Progenitor cell of endocrine pancreas (in vitro differentiated cells): ENCODE data around the gene NUDT9. TPM values are rescaled to one million over a fixed set of nuclear protein-coding genes. Genes with fewer than 3 reads are reported as not detected.
"Not testable (repeated sequence)": the region's sequence is repeated elsewhere in the genome, so short reads cannot be mapped to it uniquely, and the experiment has no call there.

Experiments used
- DNase-seq: peaks from one replicate; pipeline ENCODE4 v3.0.0; 2021; ENCODE audit warnings: low spot score; ENCODE audit not compliant: unreplicated experiment
- H3K27ac Mint-ChIP-seq: 2 replicates; pipeline ENCODE4 v1.8.0; 2021; ENCODE audit warnings: mild to moderate bottlenecking, moderate library complexity, mixed read lengths
- H3K27me3 Mint-ChIP-seq: 2 replicates; pipeline ENCODE4 v1.8.0; 2021; ENCODE audit warnings: mixed read lengths
- H3K36me3 Mint-ChIP-seq: 2 replicates; pipeline ENCODE4 v1.8.0; 2022; ENCODE audit warnings: mixed read lengths; ENCODE audit not compliant: insufficient read depth
- H3K4me1 Mint-ChIP-seq: 2 replicates; pipeline ENCODE4 v1.8.0; 2021; ENCODE audit warnings: low read depth, mixed read lengths
- H3K4me3 Mint-ChIP-seq: 2 replicates; pipeline ENCODE4 v1.8.0; 2021; ENCODE audit warnings: low read depth, mild to moderate bottlenecking, moderate library complexity, mixed read lengths
- H3K9me3 Mint-ChIP-seq: 2 replicates; pipeline ENCODE4 v1.8.0; 2021; ENCODE audit warnings: low read depth, mixed read lengths
- total RNA-seq: library from RNA; stranded (reverse); gene quantifications from 2 replicates; pipeline ENCODE4 v1.2.1, GENCODE V29; 2021
- TF ChIP-seq, protein P1 (sequence below): fragments of 200-600 bp; sonication (generic); IDR thresholded peaks from one replicate; pipeline ENCODE4 v1.5.0; 2021; ENCODE audit warnings: antibody characterized with exemption, mild to moderate bottlenecking; ENCODE audit not compliant: unreplicated experiment

The NUDT9 gene
- total RNA-seq, 1 donor from 2014 or later: 35.1 TPM

DNA sequence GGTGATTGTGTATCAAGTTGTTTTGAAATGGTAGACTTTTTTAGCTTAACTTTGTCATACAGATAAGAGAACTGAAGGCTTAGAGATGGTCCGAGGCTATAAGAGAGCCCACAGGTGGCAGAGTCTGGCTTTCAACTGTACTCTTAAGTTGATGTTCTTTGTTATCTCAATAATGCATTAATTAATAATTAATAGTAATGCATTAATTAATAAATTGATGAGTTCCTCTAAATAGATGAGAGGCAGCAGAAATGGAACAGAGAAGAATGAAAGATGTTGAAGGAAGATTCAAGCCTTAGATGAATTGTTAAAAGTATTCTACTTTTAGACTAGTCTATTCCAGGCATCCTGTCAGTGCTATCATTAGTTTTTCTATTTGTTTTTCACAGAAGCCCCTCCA is 22.4 kb downstream of the NUDT9 start:
- Mint-ChIP-seq H3K4me1 (peaks cover 2% of the 10 kb centered on the region), H3K9me3 (no peaks in the 10 kb centered on the region), H3K27me3 (no peaks in the 10 kb centered on the region), H3K36me3 (peaks cover 31% of the 10 kb centered on the region), H3K27ac (no peak overlapping the region), H3K4me3 (no peak overlapping the region)
- DNase-seq: no peak
- TF ChIP-seq, protein P1, sequence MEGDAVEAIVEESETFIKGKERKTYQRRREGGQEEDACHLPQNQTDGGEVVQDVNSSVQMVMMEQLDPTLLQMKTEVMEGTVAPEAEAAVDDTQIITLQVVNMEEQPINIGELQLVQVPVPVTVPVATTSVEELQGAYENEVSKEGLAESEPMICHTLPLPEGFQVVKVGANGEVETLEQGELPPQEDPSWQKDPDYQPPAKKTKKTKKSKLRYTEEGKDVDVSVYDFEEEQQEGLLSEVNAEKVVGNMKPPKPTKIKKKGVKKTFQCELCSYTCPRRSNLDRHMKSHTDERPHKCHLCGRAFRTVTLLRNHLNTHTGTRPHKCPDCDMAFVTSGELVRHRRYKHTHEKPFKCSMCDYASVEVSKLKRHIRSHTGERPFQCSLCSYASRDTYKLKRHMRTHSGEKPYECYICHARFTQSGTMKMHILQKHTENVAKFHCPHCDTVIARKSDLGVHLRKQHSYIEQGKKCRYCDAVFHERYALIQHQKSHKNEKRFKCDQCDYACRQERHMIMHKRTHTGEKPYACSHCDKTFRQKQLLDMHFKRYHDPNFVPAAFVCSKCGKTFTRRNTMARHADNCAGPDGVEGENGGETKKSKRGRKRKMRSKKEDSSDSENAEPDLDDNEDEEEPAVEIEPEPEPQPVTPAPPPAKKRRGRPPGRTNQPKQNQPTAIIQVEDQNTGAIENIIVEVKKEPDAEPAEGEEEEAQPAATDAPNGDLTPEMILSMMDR: no peak

DNA sequence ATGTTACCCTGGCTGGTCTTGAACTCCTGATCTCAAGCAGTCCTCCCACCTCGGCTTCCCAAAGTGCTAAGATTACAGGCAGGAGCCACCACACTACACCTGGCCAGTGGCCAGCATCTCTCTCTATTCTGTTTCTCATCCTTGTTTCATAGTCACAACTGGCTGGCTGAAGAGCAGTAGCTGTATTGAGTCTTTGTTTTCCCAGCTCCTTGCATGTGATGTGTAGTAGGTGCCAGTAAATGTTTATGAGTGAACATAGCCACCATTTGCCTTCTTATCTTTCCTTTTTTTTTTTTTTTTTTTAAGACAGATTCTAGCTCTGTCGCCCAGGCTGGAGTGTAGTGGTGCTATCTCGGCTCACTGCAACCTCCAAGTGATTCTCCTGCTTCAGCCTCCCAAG is 23.6 kb downstream of the NUDT9 start:
- Mint-ChIP-seq H3K9me3 (no peaks in the 10 kb centered on the region), H3K4me1 (peaks cover 2% of the 10 kb centered on the region), H3K36me3 (peaks cover 32% of the 10 kb centered on the region), H3K27ac (no peak overlapping the region), H3K4me3 (no peak overlapping the region), H3K27me3 (no peaks in the 10 kb centered on the region)
- no peak for DNase-seq
- TF ChIP-seq, protein P1: no peak

DNA sequence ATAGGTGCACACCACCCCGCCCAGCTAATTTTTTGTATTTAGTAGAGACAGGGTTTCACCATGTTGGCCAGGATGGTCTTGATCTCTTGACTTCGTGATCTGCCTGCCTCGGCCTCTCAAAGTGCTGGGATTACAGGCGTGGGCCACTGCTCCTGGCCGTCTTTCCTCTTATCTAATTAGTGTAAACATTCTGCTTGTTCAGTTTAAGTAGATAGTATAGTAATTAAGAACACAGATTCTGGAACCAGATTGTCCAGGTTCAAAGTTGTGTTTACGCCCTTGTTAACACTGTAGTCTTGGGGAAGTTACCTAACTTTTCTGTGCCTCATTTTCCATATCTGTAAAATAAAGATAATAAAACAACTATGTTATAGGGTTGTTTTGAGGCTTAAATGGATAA is 24.0 kb downstream of the NUDT9 start:
- not testable (repeated sequence) for DNase-seq, H3K4me1 Mint-ChIP-seq, H3K27ac Mint-ChIP-seq, H3K9me3 Mint-ChIP-seq, H3K4me3 Mint-ChIP-seq, H3K27me3 Mint-ChIP-seq
- peaks cover 36% of the 10 kb centered on the region for H3K36me3 Mint-ChIP-seq

DNA sequence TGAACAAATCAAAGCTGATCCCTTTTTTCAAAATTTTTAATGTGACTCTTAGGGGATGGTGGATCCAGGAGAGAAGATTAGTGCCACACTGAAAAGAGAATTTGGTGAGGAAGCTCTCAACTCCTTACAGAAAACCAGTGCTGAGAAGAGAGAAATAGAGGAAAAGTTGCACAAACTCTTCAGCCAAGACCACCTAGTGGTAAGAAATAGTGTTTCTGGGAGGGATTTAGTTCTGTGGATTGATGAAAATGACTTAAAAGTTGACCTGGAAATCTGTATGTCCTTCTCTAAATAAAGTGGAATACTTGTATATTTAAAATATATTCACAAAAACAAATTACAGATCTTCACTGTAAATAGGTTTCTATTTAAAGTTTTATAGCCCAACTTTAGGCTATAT is 29.2 kb downstream of the NUDT9 start:
- H3K27me3 Mint-ChIP-seq: no peaks in the 10 kb centered on the region
- TF ChIP-seq, protein P1: peak; percentile 18
- DNase-seq: no peak
- H3K4me1 Mint-ChIP-seq: peaks cover 9% of the 10 kb centered on the region
- no peak overlapping the region for H3K27ac Mint-ChIP-seq
- H3K9me3 Mint-ChIP-seq: no peaks in the 10 kb centered on the region
- H3K36me3 Mint-ChIP-seq: peaks cover 26% of the 10 kb centered on the region
- H3K4me3 Mint-ChIP-seq: no peak overlapping the region

DNA sequence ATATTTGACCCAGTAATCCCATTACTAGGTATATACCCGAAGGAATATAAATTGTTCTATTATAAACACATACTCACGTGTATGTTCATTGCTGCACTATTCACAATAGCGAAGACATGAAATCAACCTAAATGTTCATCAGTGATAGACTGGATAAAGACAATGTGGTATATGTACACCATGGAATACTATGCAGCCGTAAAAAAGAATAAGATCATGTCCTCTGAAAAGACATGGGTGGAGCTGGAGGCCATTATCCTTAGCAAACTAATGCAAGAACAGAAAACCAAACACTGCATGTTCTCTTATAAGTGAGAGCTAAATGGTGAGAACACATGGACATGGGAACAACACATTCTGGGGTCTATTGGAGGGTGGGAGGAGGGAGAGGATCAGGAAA is 36.5 kb downstream of the NUDT9 start:
- Mint-ChIP-seq H3K4me1 (peaks cover 22% of the 10 kb centered on the region), H3K36me3 (peaks cover 16% of the 10 kb centered on the region), H3K4me3 (no peak overlapping the region), H3K27me3 (no peaks in the 10 kb centered on the region), H3K9me3 (peaks cover 5% of the 10 kb centered on the region), H3K27ac (no peak overlapping the region)
- no peak for DNase-seq
- TF ChIP-seq, protein P1: no peak

DNA sequence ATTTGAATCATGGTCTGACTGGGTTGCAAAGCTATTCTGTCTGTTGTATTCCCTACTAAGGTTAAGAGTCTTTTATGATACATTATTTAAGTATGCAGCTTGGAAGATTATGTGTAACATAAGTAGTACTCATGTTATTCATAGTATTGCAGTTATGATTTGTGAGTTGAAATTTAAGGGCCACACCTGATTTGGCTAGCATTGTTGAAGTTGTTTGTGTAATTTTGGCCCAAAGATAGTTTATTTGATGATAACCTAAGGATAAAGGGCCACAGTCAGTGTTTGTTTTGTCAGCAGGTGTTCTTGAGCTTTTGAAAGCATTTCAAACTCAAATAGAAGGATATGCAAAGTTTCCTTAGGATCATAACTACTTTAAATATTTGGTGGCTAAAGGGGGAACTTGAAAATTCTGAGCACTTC is 38.9 kb downstream of the NUDT9 start:
- Mint-ChIP-seq H3K4me1 (peaks cover 19% of the 10 kb centered on the region), H3K9me3 (peaks cover 5% of the 10 kb centered on the region), H3K27me3 (no peaks in the 10 kb centered on the region), H3K4me3 (no peak overlapping the region), H3K36me3 (peaks cover 11% of the 10 kb centered on the region), H3K27ac (no peak overlapping the region)
- TF ChIP-seq, protein P1: no peak
- DNase-seq: no peak
